SK-N-SH treated with all-trans-retinoic acid at 6 μM for 48 hours (cell line): ENCODE data around the gene CSNK1G3.

Source experiments
- ATAC-seq: fragments of 200-7000 bp; cut with Tn5 transposase; 3 replicates; pipeline ENCODE4 v1.9.1; 2020; ENCODE audit warnings: mild to moderate bottlenecking, moderate library complexity
- BACH2 ChIP-seq: fragments of 250-450 bp; sonication (Bioruptor Pico); IDR thresholded peaks from 2 replicates; pipeline ENCODE4 v1.9.0; 2021; ENCODE audit warnings: mild to moderate bottlenecking, borderline replicate concordance
- CREB5 ChIP-seq: fragments of 250-450 bp; sonication (Bioruptor Pico); IDR thresholded peaks from 2 replicates; pipeline ENCODE4 v1.5.1; 2020; ENCODE audit warnings: low read depth, mild to moderate bottlenecking, moderate library complexity
- CSDC2 ChIP-seq: fragments of 250-450 bp; sonication (Bioruptor Pico); IDR thresholded peaks from 2 replicates; pipeline ENCODE4 v1.5.0; 2020; ENCODE audit warnings: mild to moderate bottlenecking, moderate library complexity
- CSRNP3 ChIP-seq: fragments of 250-450 bp; sonication (Bioruptor Pico); IDR thresholded peaks from 2 replicates; pipeline ENCODE4 v1.5.1; 2021; ENCODE audit warnings: mild to moderate bottlenecking, moderate library complexity
- ESRRG ChIP-seq: fragments of 250-450 bp; sonication (Bioruptor Pico); IDR thresholded peaks from 2 replicates; pipeline ENCODE4 v1.6.1; 2021; ENCODE audit warnings: mild to moderate bottlenecking
- ISL1 ChIP-seq: fragments of 250-450 bp; sonication (Bioruptor Pico); IDR thresholded peaks from 2 replicates; pipeline ENCODE4 v2.1.2; 2022; ENCODE audit warnings: mild to moderate bottlenecking, moderate library complexity
- POU6F1 ChIP-seq: fragments of 250-450 bp; sonication (Bioruptor Pico); IDR thresholded peaks from 2 replicates; pipeline ENCODE4 v1.8.0; 2021; ENCODE audit warnings: low read depth, mild to moderate bottlenecking, moderate library complexity, borderline replicate concordance
- PPARA ChIP-seq: fragments of 250-450 bp; sonication (Bioruptor Pico); IDR thresholded peaks from 2 replicates; pipeline ENCODE4 v1.5.0; 2020; ENCODE audit warnings: mild to moderate bottlenecking, borderline replicate concordance
- SNAI2 ChIP-seq: fragments of 250-450 bp; sonication (Bioruptor Pico); IDR thresholded peaks from 2 replicates; pipeline ENCODE4 v1.5.0; 2020; ENCODE audit warnings: mild to moderate bottlenecking, moderate library complexity
- TCF4 ChIP-seq: fragments of 250-450 bp; sonication (Bioruptor Pico); IDR thresholded peaks from 2 replicates; pipeline ENCODE4 v1.8.0; 2021; ENCODE audit warnings: mild to moderate bottlenecking, moderate library complexity, borderline replicate concordance
- TOX ChIP-seq: fragments of 250-450 bp; sonication (Bioruptor Pico); IDR thresholded peaks from 2 replicates; pipeline ENCODE4 v1.8.0; 2021; ENCODE audit warnings: mild to moderate bottlenecking, moderate library complexity, borderline replicate concordance
- TSHZ2 ChIP-seq: fragments of 250-450 bp; sonication (Bioruptor Pico); IDR thresholded peaks from 2 replicates; pipeline ENCODE4 v1.5.0; 2020; ENCODE audit warnings: mild to moderate bottlenecking, moderate library complexity
- ZC3H10 ChIP-seq: fragments of 250-450 bp; sonication (Bioruptor Pico); IDR thresholded peaks from 2 replicates; pipeline ENCODE4 v1.5.1; 2021; ENCODE audit warnings: mild to moderate bottlenecking, moderate library complexity
- ZFP3 ChIP-seq: fragments of 250-450 bp; sonication (Bioruptor Pico); IDR thresholded peaks from 2 replicates; pipeline ENCODE4 v1.5.0; 2020; ENCODE audit warnings: mild to moderate bottlenecking, moderate library complexity
- ZFP30 ChIP-seq: fragments of 450-650 bp; formaldehyde crosslinking; IDR thresholded peaks from 2 replicates; pipeline ENCODE4 v1.5.0; 2022; ENCODE audit warnings: mild to moderate bottlenecking, moderate library complexity
- ZNF70 ChIP-seq: fragments of 450-650 bp; formaldehyde crosslinking; IDR thresholded peaks from 2 replicates; pipeline ENCODE4 v1.5.0; 2020; ENCODE audit warnings: mild to moderate bottlenecking, moderate library complexity
- TF ChIP-seq, protein P1 (sequence below): fragments of 250-450 bp; sonication (Bioruptor Pico); IDR thresholded peaks from 2 replicates; pipeline ENCODE4 v1.8.0; 2020; ENCODE audit warnings: mild to moderate bottlenecking, moderate library complexity, borderline replicate concordance

Gene CSNK1G3

GRCh38 chr5:123585871-123586270, 73.9 kb downstream of the CSNK1G3 start (continued):
- TF ChIP-seq TOX (no peak), CSDC2 (CRISPR knock-in tag) (no peak)

- ATAC-seq, result no peak
- TF ChIP-seq, protein P1, sequence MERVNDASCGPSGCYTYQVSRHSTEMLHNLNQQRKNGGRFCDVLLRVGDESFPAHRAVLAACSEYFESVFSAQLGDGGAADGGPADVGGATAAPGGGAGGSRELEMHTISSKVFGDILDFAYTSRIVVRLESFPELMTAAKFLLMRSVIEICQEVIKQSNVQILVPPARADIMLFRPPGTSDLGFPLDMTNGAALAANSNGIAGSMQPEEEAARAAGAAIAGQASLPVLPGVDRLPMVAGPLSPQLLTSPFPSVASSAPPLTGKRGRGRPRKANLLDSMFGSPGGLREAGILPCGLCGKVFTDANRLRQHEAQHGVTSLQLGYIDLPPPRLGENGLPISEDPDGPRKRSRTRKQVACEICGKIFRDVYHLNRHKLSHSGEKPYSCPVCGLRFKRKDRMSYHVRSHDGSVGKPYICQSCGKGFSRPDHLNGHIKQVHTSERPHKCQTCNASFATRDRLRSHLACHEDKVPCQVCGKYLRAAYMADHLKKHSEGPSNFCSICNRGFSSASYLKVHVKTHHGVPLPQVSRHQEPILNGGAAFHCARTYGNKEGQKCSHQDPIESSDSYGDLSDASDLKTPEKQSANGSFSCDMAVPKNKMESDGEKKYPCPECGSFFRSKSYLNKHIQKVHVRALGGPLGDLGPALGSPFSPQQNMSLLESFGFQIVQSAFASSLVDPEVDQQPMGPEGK (CRISPR knock-in tag), result no peak
- TF ChIP-seq, all 23 proteins: peak for 0
Observed at GRCh38 chr5:123594434-123594833, 82.5 kb downstream of the CSNK1G3 start.

- ATAC-seq, result no peak
- TF ChIP-seq BACH2 (CRISPR knock-in tag) (no peak), ISL1 (CRISPR knock-in tag) (no peak)
Observed at GRCh38 chr5:123597018-123597417, 85.0 kb downstream of the CSNK1G3 start.

GRCh38 chr5:123598028-123598689, 86.2 kb downstream of the CSNK1G3 start:
- TF ChIP-seq ISL1 (CRISPR knock-in tag) (no peak), TSHZ2 (CRISPR knock-in tag) (no peak), ZFP30 (CRISPR knock-in tag) (no peak), POU6F1 (CRISPR knock-in tag) (no peak), TCF4 (CRISPR knock-in tag) (no peak), SNAI2 (no peak), CREB5 (no peak), PPARA (CRISPR knock-in tag) (no peak), BACH2 (CRISPR knock-in tag) (no peak), ZNF70 (CRISPR knock-in tag) (no peak), CSRNP3 (CRISPR knock-in tag) (no peak), TOX (no peak), ZFP3 (CRISPR knock-in tag) (no peak), ZC3H10 (CRISPR knock-in tag) (no peak), ESRRG (CRISPR knock-in tag) (no peak)
- TF ChIP-seq, protein P1 (CRISPR knock-in tag), result no peak
- TF ChIP-seq, all 23 proteins: peak for 0
- no peak for ATAC-seq
